ENCODE measurements around the gene SSR1.

- TF ChIP-seq CTCF (IDR thresholded peaks at IDR 0.05) (no peak), POLR2AphosphoS5 (IDR thresholded peaks at IDR 0.05) (no peak)
These were observed 72.6 kb downstream of the SSR1 start for GRCh38 chr6:7240351-7240750.

Measured in transverse colon (tissue), 4 donors.